GM23338 (cell line): ENCODE data around the gene LMF1.

ENCODE experiments used
- CREB1 ChIP-seq: fragments of 250-450 bp; sonication (Bioruptor Pico); IDR thresholded peaks from 2 replicates; pipeline ENCODE4 v1.5.0; 2020; ENCODE audit warnings: low read depth, mild to moderate bottlenecking, moderate library complexity
- CTCF ChIP-seq, 2 experiments: fragments of 200-600 bp in 1 of 2; sonication (generic) in 1 of 2; conservative IDR thresholded peaks; 2 replicates each; pipeline versions ENCODE4 v1.5.1 to v1.6.1; 2016 to 2017; ENCODE audit warnings: antibody characterized with exemption in 2 of 2, low read depth in 2 of 2, mild to moderate bottlenecking in 2 of 2, moderate library complexity in 1 of 2
- EZH2 ChIP-seq: fragments of 200-600 bp; sonication (generic); IDR thresholded peaks from one replicate; pipeline ENCODE4 v1.8.0; 2017; ENCODE audit warnings: antibody characterized with exemption, mild to moderate bottlenecking, low read depth; ENCODE audit not compliant: unreplicated experiment
- EZH2phosphoT487 ChIP-seq: fragments of 200-600 bp; sonication (generic); IDR thresholded peaks from one replicate; pipeline ENCODE4 v1.8.1; 2018; ENCODE audit warnings: antibody characterized with exemption; ENCODE audit not compliant: unreplicated experiment
- NANOG ChIP-seq: IDR thresholded peaks from 2 replicates; pipeline ENCODE4 v1.6.1; 2016; ENCODE audit warnings: antibody characterized with exemption, borderline replicate concordance
- POLR2AphosphoS5 ChIP-seq: IDR thresholded peaks from 2 replicates; pipeline ENCODE4 v1.6.1; 2016; ENCODE audit warnings: antibody characterized with exemption, low read depth
- REST ChIP-seq: IDR thresholded peaks from one replicate; pipeline ENCODE4 v1.6.1; 2018; ENCODE audit warnings: antibody characterized with exemption; ENCODE audit not compliant: unreplicated experiment
- STAT1 ChIP-seq: IDR thresholded peaks from one replicate; pipeline ENCODE4 v1.6.1; 2016; ENCODE audit warnings: antibody characterized with exemption; ENCODE audit not compliant: unreplicated experiment
- ZNF331 ChIP-seq: fragments of 250-450 bp; sonication (Bioruptor Pico); IDR thresholded peaks from 2 replicates; pipeline ENCODE4 v1.5.0; 2020; ENCODE audit warnings: low read depth, mild to moderate bottlenecking, moderate library complexity
- ZNF462 ChIP-seq: fragments of 250-450 bp; sonication (Bioruptor Pico); IDR thresholded peaks from 2 replicates; pipeline ENCODE4 v1.5.0; 2020; ENCODE audit warnings: mild to moderate bottlenecking, moderate library complexity

- TF ChIP-seq EZH2phosphoT487 (no peak), CREB1 (CRISPR knock-in tag) (no peak), CTCF (conservative IDR thresholded peaks at IDR 0.05; ENCODE audit: low read depth in 2 of 2) (no peak), POLR2AphosphoS5 (no peak), STAT1 (no peak), ZNF462 (CRISPR knock-in tag) (no peak), REST (no peak), EZH2 (no peak), NANOG (no peak), ZNF331 (CRISPR knock-in tag) (no peak)
These were observed 7.6 kb downstream of the LMF1 start for GRCh38 chr16:962901-963814.
